ENCODE results near the gene LRRC10B. TPM values are rescaled to one million over a fixed set of nuclear protein-coding genes. Genes with fewer than 3 reads are reported as not detected.

The LRRC10B gene

GRCh38 chr11:61556621-61557020, 48.1 kb downstream of the LRRC10B start:
- H3K27me3 ChIP-seq (ENCODE audit: insufficient read depth, poor library complexity, severe bottlenecking), result peaks cover 37% of the 10 kb centered on the region
- TF ChIP-seq POLR2AphosphoS5 (IDR thresholded peaks at IDR 0.05; ENCODE audit: low read depth) (no peak), GABPA (IDR thresholded peaks at IDR 0.05; ENCODE audit: low read depth) (no peak), CTCF (IDR thresholded peaks at IDR 0.05; ENCODE audit: insufficient read depth, low read length) (no peak), SPI1 (IDR thresholded peaks at IDR 0.05; ENCODE audit: borderline replicate concordance, low read depth) (no peak), REST (IDR thresholded peaks at IDR 0.05; ENCODE audit: insufficient replicate concordance, low read depth) (no peak)
- H3K27ac ChIP-seq (replicated peaks), result no peak overlapping the region
- no peak overlapping the region for H3K4me3 ChIP-seq (replicated peaks; ENCODE audit: insufficient read depth, low read length)
- no peak for DNase-seq (ENCODE audit: low read depth in 1 of 2, low spot score in 1 of 2)

Small RNAs within 50 kb of the gene (microRNA-seq; reads per million reads assigned to microRNA genes)
- not detected for gene MIR4488
